HG03354 (cell line): ENCODE results near the gene ERFE.

Experiments used
- ATAC-seq: cut with Tn5 transposase; IDR thresholded peaks from one replicate; pipeline ENCODE4 v1.9.1; 2021; ENCODE audit warnings: mild to moderate bottlenecking; ENCODE audit not compliant: unreplicated experiment, poor library complexity, severe bottlenecking

The ERFE gene

GRCh38 chr2:238125127-238125885 lies 33.5 kb upstream of the ERFE start:
- no peak for ATAC-seq

- ATAC-seq, result no peak
These were observed 32.4 kb upstream of the ERFE start for GRCh38 chr2:238126338-238126737.

GRCh38 chr2:238126775-238127164 lies 32.0 kb upstream of the ERFE start:
- no peak for ATAC-seq

GRCh38 chr2:238127165-238128060 lies 31.4 kb upstream of the ERFE start:
- no peak for ATAC-seq

GRCh38 chr2:238128061-238128440 lies 30.7 kb upstream of the ERFE start:
- no peak for ATAC-seq

- no peak for ATAC-seq
These were observed 30.2 kb upstream of the ERFE start for GRCh38 chr2:238128534-238129001.

- no peak for ATAC-seq
These were observed 29.4 kb upstream of the ERFE start for GRCh38 chr2:238129166-238130010.

- no peak for ATAC-seq
These were observed 28.6 kb upstream of the ERFE start for GRCh38 chr2:238130111-238130695.

GRCh38 chr2:238130696-238131628 lies 27.8 kb upstream of the ERFE start:
- ATAC-seq, result no peak

- no peak for ATAC-seq
These were observed 26.9 kb upstream of the ERFE start for GRCh38 chr2:238131761-238132462.

GRCh38 chr2:238132463-238133450 lies 26.0 kb upstream of the ERFE start:
- no peak for ATAC-seq

- no peak for ATAC-seq
These were observed 25.0 kb upstream of the ERFE start for GRCh38 chr2:238133499-238134392.

GRCh38 chr2:238134393-238134785 lies 24.4 kb upstream of the ERFE start:
- no peak for ATAC-seq

- ATAC-seq, result no peak
These were observed 23.1 kb upstream of the ERFE start for GRCh38 chr2:238135601-238136150.

GRCh38 chr2:238136820-238137537 lies 21.8 kb upstream of the ERFE start:
- no peak for ATAC-seq
